ENCODE results near the gene PAQR8.

DNA sequence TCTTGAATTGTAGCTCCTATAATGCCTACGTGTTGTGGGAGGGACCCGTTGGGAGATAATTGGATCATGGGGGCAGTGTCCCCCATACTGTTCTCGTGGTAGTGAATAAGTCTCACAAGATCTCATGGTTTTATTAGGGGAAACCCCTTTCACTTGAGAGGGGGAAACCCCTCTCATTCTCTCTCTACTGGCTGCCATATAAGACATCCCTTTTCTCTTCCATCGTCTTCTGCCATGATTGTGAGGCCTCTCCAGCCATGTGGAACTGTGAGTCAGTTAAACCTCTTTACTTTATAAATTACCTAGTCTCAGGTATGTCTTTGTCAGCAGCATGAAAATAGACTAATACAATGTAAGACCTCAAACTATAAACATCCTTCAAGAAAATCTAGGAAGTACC is 23.1 kb downstream of the PAQR8 start:
- TF ChIP-seq EZH2 (IDR thresholded peaks at IDR 0.05; ENCODE audit: borderline replicate concordance), result no peak
- TF ChIP-seq, protein P1, sequence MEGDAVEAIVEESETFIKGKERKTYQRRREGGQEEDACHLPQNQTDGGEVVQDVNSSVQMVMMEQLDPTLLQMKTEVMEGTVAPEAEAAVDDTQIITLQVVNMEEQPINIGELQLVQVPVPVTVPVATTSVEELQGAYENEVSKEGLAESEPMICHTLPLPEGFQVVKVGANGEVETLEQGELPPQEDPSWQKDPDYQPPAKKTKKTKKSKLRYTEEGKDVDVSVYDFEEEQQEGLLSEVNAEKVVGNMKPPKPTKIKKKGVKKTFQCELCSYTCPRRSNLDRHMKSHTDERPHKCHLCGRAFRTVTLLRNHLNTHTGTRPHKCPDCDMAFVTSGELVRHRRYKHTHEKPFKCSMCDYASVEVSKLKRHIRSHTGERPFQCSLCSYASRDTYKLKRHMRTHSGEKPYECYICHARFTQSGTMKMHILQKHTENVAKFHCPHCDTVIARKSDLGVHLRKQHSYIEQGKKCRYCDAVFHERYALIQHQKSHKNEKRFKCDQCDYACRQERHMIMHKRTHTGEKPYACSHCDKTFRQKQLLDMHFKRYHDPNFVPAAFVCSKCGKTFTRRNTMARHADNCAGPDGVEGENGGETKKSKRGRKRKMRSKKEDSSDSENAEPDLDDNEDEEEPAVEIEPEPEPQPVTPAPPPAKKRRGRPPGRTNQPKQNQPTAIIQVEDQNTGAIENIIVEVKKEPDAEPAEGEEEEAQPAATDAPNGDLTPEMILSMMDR (IDR thresholded peaks at IDR 0.05; ENCODE audit: poor library complexity), result no peak
- TF ChIP-seq EZH2phosphoT487 (IDR thresholded peaks at IDR 0.05; ENCODE audit: low read depth, severe bottlenecking, unreplicated experiment), result no peak
